DND-41 (cell line): Measurements from ENCODE around the gene MSANTD2.

Source experiments
- EZH2 ChIP-seq: IDR thresholded peaks from 3 replicates; pipeline ENCODE4 v1.6.1; 2012; ENCODE audit warnings: borderline replicate concordance, low read depth, mild to moderate bottlenecking, moderate library complexity, low read length, inconsistent platforms; ENCODE audit not compliant: severe bottlenecking
- TF ChIP-seq, protein P1 (sequence below): IDR thresholded peaks from 2 replicates; pipeline ENCODE4 v1.5.1; 2012; ENCODE audit warnings: borderline replicate concordance, low read length, moderate library complexity, mild to moderate bottlenecking; ENCODE audit not compliant: poor library complexity, severe bottlenecking; ENCODE audit errors: extremely low read depth

DNA sequence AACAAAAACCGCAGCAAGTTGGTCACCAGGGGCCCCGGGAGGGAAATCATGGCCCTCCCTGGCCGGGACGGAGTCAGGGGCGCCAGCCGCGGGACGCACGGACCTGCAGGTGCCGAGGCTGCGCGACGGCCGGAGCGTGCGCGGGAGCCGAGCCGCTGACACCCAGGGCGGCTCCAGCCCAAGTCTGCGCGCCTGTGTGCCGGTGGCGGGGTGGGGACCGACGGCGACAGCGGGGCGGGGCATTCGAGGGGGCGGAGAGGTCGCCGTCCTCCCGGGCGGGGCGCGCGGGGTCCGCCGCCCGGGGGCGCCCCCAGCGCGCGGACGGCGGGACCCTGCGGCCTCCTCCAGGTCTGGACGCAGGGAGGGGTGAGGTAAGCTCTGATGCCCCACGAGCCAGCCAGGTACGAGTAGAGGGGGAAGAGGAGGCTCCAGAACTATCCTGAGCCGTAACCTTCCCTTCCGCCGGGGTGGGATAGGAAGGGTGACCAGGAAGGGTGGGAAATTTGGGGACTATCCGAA lies 38.0 kb downstream of the MSANTD2 start, which contains the start of gene ESAM:
- TF ChIP-seq, protein P1, sequence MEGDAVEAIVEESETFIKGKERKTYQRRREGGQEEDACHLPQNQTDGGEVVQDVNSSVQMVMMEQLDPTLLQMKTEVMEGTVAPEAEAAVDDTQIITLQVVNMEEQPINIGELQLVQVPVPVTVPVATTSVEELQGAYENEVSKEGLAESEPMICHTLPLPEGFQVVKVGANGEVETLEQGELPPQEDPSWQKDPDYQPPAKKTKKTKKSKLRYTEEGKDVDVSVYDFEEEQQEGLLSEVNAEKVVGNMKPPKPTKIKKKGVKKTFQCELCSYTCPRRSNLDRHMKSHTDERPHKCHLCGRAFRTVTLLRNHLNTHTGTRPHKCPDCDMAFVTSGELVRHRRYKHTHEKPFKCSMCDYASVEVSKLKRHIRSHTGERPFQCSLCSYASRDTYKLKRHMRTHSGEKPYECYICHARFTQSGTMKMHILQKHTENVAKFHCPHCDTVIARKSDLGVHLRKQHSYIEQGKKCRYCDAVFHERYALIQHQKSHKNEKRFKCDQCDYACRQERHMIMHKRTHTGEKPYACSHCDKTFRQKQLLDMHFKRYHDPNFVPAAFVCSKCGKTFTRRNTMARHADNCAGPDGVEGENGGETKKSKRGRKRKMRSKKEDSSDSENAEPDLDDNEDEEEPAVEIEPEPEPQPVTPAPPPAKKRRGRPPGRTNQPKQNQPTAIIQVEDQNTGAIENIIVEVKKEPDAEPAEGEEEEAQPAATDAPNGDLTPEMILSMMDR: no peak
- TF ChIP-seq EZH2: no peak
